Measurements from ENCODE around the gene ARSG.

DNA sequence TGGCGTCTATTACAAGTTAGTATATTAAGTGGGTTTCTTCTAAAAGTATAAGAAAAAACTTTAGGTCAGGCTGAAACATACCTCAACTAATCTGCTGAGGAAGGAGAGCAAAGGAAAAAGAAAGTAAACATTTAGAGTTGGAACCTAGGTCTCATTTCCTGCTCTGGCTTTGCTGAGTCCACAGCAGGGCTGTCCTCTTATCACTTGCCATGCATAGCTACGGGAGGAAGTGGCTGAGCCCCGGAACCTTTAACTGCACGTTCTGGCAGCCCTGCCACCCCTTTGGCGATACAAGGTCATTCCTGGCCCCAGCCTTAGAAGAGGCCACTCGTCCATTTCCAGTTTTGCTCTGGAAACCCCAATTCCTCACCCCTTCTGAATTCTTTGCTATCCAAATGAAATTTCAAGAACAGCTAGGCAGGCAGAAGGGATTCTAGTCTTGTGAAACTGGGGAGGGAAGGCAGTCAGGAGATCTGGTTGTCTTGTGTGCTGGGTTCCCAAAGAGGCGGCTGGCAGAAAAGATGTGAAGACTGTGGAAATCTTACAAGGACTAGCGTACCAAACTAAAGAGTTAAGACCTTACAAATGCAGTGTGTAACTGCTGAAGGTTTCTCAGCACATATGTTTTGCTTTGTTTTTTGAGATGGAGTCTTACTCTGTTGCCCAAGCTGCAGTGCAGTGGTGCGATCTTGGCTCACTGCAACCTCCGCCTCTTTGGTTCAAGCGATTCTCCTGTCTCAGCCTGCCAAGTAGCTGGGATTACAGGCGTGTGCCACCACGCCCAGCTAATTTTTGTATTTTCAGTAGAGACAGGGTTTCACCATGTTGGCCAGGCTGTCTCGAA lies 146.9 kb downstream of the ARSG start:
- TF ChIP-seq, protein P1, sequence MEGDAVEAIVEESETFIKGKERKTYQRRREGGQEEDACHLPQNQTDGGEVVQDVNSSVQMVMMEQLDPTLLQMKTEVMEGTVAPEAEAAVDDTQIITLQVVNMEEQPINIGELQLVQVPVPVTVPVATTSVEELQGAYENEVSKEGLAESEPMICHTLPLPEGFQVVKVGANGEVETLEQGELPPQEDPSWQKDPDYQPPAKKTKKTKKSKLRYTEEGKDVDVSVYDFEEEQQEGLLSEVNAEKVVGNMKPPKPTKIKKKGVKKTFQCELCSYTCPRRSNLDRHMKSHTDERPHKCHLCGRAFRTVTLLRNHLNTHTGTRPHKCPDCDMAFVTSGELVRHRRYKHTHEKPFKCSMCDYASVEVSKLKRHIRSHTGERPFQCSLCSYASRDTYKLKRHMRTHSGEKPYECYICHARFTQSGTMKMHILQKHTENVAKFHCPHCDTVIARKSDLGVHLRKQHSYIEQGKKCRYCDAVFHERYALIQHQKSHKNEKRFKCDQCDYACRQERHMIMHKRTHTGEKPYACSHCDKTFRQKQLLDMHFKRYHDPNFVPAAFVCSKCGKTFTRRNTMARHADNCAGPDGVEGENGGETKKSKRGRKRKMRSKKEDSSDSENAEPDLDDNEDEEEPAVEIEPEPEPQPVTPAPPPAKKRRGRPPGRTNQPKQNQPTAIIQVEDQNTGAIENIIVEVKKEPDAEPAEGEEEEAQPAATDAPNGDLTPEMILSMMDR (IDR thresholded peaks at IDR 0.05; ENCODE audit: low read depth, low read length): no peak
- TF ChIP-seq, protein P2, sequence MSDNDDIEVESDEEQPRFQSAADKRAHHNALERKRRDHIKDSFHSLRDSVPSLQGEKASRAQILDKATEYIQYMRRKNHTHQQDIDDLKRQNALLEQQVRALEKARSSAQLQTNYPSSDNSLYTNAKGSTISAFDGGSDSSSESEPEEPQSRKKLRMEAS (IDR thresholded peaks at IDR 0.05; ENCODE audit: low read depth, low read length): peak; percentile 28; the same call in 1 of the 2 replicates
- TF ChIP-seq POLR2A (IDR thresholded peaks at IDR 0.05; ENCODE audit: extremely low read depth, insufficient read length): no peak
- peak; percentile 33; the same call in 1 of the 2 replicates for TF ChIP-seq MYC (IDR thresholded peaks at IDR 0.05; ENCODE audit: low read depth, low read length)
